Large intestine (tissue), 3 donors: ENCODE measurements around the gene KMT5B. TPM values are rescaled to one million over a fixed set of nuclear protein-coding genes. Genes with fewer than 3 reads are reported as not detected.

Source experiments
- DNase-seq, 2 donors: peaks; one replicate each; pipeline versions ENCODE4 v3.0.0 to v3.0.0-alpha.2; 2013
- H3K27ac ChIP-seq: one replicate; pipeline ENCODE4 v1.5.1; 2013; ENCODE audit warnings: low read length
- H3K27me3 ChIP-seq: 2 replicates; pipeline ENCODE4 v1.6.1; 2013; ENCODE audit warnings: low read length; ENCODE audit not compliant: control insufficient read depth, insufficient read depth
- H3K36me3 ChIP-seq: 2 replicates; pipeline ENCODE4 v1.6.1; 2013; ENCODE audit warnings: low read length; ENCODE audit not compliant: control insufficient read depth, insufficient read depth
- H3K4me1 ChIP-seq: one replicate; pipeline ENCODE4 v1.6.1; 2013; ENCODE audit warnings: low read length; ENCODE audit not compliant: control insufficient read depth, insufficient read depth
- H3K4me3 ChIP-seq: one replicate; pipeline ENCODE4 v1.5.1; 2013; ENCODE audit warnings: low read length
- H3K9me3 ChIP-seq: one replicate; pipeline ENCODE4 v1.6.1; 2013; ENCODE audit warnings: mild to moderate bottlenecking, low read depth, low read length, moderate library complexity; ENCODE audit not compliant: control insufficient read depth
- WGBS: methylation state at CpG from one replicate; pipeline ENCODE4 v1.1.5; 2013; ENCODE audit warnings: low lambda C conversion rate; ENCODE audit not compliant: insufficient coverage; 5-methylcytosine and 5-hydroxymethylcytosine counted together
- polyA plus RNA-seq: library from polyadenylated mRNA; unstranded; fragments of 120-200 nt; gene quantifications from one replicate; pipeline ENCODE4 v1.2.1, GENCODE V29; 2013

KMT5B gene
- polyA plus RNA-seq, 1 donor: 52.9 TPM

GRCh38 chr11:68146704-68147474 is 66.2 kb downstream of the KMT5B start:
- Histone ChIP-seq H3K4me1 (peaks cover 36% of the 10 kb centered on the region), H3K36me3 (no peaks in the 10 kb centered on the region), H3K27ac (peak overlapping the region; percentile 82), H3K27me3 (no peaks in the 10 kb centered on the region), H3K4me3 (no peak overlapping the region), H3K9me3 (no peaks in the 10 kb centered on the region)
- DNase-seq: peak; percentile 84 to 93
- WGBS: no CpG with 5 or more reads among the region's 13 CpGs

- no CpG with 5 or more reads among the region's 15 CpGs for WGBS
- DNase-seq: peak; percentile 79 to 86
- Histone ChIP-seq H3K4me3 (no peak overlapping the region), H3K27ac (peak overlapping the region; percentile 82), H3K9me3 (no peaks in the 10 kb centered on the region), H3K4me1 (peaks cover 36% of the 10 kb centered on the region), H3K27me3 (no peaks in the 10 kb centered on the region), H3K36me3 (no peaks in the 10 kb centered on the region)
These were observed 67.0 kb downstream of the KMT5B start for GRCh38 chr11:68146010-68146540.

GRCh38 chr11:68145120-68145866 is 67.8 kb downstream of the KMT5B start:
- peak overlapping the region; percentile 40 for H3K27ac ChIP-seq
- WGBS: no CpG with 5 or more reads among the region's 14 CpGs
- H3K4me3 ChIP-seq: no peak overlapping the region
- no peaks in the 10 kb centered on the region for H3K27me3 ChIP-seq
- H3K36me3 ChIP-seq: no peaks in the 10 kb centered on the region
- peak; percentile 70 to 81 for DNase-seq
- peaks cover 36% of the 10 kb centered on the region for H3K4me1 ChIP-seq
- no peaks in the 10 kb centered on the region for H3K9me3 ChIP-seq

DNA sequence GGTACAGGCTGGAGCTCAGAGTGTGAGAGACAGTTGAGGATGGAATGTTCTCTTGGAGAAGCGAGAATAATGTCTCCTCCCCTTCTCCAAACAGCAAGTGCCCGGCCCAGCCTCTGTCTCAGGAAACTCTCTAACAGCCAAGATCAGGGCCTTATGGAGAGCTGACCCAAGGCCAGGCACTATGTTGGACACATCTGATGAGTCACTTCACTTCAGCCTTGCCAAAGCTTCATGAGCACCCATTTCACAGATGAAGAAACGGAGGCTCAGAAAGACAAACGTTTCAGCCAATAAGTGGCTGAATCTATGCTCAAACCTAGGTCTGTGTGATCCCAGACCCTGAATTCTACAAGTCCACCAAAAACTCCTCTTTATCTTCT is 69.8 kb downstream of the KMT5B start:
- Histone ChIP-seq H3K27ac (no peak overlapping the region), H3K27me3 (no peaks in the 10 kb centered on the region), H3K9me3 (no peaks in the 10 kb centered on the region), H3K36me3 (no peaks in the 10 kb centered on the region), H3K4me1 (peaks cover 30% of the 10 kb centered on the region), H3K4me3 (no peak overlapping the region)
- no peak for DNase-seq
- 83% methylated on average over 2 of the region's 4 CpGs for WGBS

- no peak overlapping the region for H3K27ac ChIP-seq
- H3K27me3 ChIP-seq: no peaks in the 10 kb centered on the region
- H3K36me3 ChIP-seq: no peaks in the 10 kb centered on the region
- no peak overlapping the region for H3K4me3 ChIP-seq
- WGBS: no CpG with 5 or more reads among the region's 16 CpGs
- H3K4me1 ChIP-seq: peaks cover 33% of the 10 kb centered on the region
- DNase-seq: no peak
- H3K9me3 ChIP-seq: no peaks in the 10 kb centered on the region
These were observed 70.4 kb downstream of the KMT5B start for GRCh38 chr11:68142441-68143309.

- Histone ChIP-seq H3K27ac (no peak overlapping the region), H3K4me1 (peaks cover 27% of the 10 kb centered on the region), H3K4me3 (no peak overlapping the region), H3K36me3 (no peaks in the 10 kb centered on the region), H3K9me3 (no peaks in the 10 kb centered on the region), H3K27me3 (no peaks in the 10 kb centered on the region)
- no peak for DNase-seq
- WGBS: no CpG with 5 or more reads among the region's 13 CpGs
These were observed 71.1 kb downstream of the KMT5B start for GRCh38 chr11:68142028-68142412.

GRCh38 chr11:68141246-68142027 is 71.7 kb downstream of the KMT5B start:
- peaks cover 21% of the 10 kb centered on the region for H3K4me1 ChIP-seq
- WGBS: no CpG with 5 or more reads among the region's 8 CpGs
- no peak for DNase-seq
- H3K4me3 ChIP-seq: no peak overlapping the region
- H3K9me3 ChIP-seq: no peaks in the 10 kb centered on the region
- no peaks in the 10 kb centered on the region for H3K27me3 ChIP-seq
- H3K27ac ChIP-seq: no peak overlapping the region
- H3K36me3 ChIP-seq: no peaks in the 10 kb centered on the region

GRCh38 chr11:68140496-68141245 is 72.4 kb downstream of the KMT5B start:
- Histone ChIP-seq H3K27ac (no peak overlapping the region), H3K27me3 (no peaks in the 10 kb centered on the region), H3K4me3 (no peak overlapping the region), H3K4me1 (peaks cover 13% of the 10 kb centered on the region), H3K36me3 (no peaks in the 10 kb centered on the region), H3K9me3 (no peaks in the 10 kb centered on the region)
- DNase-seq: no peak
- no CpG with 5 or more reads among the region's 9 CpGs for WGBS

DNA sequence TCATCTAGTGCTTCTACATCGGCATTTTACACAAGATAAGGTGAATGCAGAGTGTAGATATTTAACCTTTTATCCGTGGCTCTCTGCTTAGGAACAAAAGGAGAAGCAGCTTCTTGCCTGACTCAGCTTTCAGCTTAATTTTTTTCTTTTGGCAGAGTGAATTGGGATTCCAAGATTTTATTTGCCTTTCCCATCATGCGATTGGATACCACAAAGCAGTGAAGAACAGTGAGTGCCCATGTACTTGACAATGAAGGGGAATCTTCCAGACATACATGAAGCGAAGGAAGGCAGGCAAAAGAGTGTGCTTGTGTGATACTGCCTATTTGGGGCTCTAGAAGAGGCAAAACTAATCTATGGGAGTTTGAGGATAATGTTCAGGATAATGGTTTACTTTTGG is 74.9 kb downstream of the KMT5B start:
- 7% methylated on average over 2 of the region's 4 CpGs for WGBS
- no peaks in the 10 kb centered on the region for H3K27me3 ChIP-seq
- H3K36me3 ChIP-seq: no peaks in the 10 kb centered on the region
- H3K27ac ChIP-seq: peak overlapping the region; percentile 17
- peaks cover 13% of the 10 kb centered on the region for H3K9me3 ChIP-seq
- no peak for DNase-seq
- H3K4me1 ChIP-seq: peaks cover 4% of the 10 kb centered on the region
- no peak overlapping the region for H3K4me3 ChIP-seq
